ENCODE measurements around the gene XIRP2. TPM values are rescaled to one million over a fixed set of nuclear protein-coding genes. Genes with fewer than 3 reads are reported as not detected.

XIRP2 gene
- total and polyA plus RNA-seq, 2 of the 13 experiments (the other 11 are each of a cell fraction or from before 2014, with no cell fraction given): 0.04 to 0.05 TPM

DNA sequence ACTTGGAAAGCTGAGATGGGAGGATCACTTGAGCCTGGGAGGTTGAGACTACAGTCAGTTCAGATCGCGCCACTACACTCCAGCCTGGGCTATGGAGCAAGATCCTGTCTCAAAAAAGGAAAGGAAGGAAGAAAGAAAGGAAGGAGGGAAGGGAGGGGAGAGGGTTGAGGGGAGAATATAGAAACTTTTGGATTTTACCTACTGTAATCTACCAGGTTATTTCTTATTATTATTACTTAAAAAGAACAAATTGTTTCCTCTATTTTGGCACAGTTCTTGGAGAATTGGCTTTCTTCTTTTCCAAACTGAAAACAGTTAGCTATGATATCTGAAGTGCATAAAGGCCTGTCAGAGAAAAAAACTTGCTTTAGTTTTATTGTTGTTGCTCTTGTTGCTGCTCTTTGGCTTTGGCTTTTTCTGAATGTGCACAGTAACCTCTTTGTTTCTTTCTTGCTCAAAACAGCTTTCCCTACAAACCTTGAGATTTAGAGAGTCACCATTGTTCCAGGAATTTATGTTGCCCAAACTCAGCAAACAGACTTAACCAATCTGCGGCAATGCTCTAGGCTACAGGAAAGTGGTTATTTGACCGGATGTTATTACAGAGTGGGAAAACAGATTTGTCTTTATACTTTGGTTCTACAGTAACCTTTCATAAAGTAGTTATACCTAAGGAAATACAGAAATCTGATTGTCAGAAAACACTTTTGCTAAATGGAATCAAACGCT, 214.9 kb downstream of the XIRP2 start (continued):
- TF ChIP-seq NFATC3 (CRISPR knock-in tag; IDR thresholded peaks at IDR 0.05): no peak
- peak; percentile 69; the same call in 1 of the 2 replicates for TF ChIP-seq ZNF12 (CRISPR knock-in tag; IDR thresholded peaks at IDR 0.05)
- TF ChIP-seq HNRNPH1 (optimal IDR thresholded peaks at IDR 0.05; ENCODE audit: low read depth, low read length): no peak
- TF ChIP-seq, protein P1, sequence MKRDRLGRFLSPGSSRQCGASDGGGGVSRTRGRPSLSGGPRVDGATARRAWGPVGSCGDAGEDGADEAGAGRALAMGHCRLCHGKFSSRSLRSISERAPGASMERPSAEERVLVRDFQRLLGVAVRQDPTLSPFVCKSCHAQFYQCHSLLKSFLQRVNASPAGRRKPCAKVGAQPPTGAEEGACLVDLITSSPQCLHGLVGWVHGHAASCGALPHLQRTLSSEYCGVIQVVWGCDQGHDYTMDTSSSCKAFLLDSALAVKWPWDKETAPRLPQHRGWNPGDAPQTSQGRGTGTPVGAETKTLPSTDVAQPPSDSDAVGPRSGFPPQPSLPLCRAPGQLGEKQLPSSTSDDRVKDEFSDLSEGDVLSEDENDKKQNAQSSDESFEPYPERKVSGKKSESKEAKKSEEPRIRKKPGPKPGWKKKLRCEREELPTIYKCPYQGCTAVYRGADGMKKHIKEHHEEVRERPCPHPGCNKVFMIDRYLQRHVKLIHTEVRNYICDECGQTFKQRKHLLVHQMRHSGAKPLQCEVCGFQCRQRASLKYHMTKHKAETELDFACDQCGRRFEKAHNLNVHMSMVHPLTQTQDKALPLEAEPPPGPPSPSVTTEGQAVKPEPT (CRISPR knock-in tag; IDR thresholded peaks at IDR 0.05; ENCODE audit: low read depth): no peak
- no peak for TF ChIP-seq ZNF451 (CRISPR knock-in tag; IDR thresholded peaks at IDR 0.05)
- TF ChIP-seq, protein P2, sequence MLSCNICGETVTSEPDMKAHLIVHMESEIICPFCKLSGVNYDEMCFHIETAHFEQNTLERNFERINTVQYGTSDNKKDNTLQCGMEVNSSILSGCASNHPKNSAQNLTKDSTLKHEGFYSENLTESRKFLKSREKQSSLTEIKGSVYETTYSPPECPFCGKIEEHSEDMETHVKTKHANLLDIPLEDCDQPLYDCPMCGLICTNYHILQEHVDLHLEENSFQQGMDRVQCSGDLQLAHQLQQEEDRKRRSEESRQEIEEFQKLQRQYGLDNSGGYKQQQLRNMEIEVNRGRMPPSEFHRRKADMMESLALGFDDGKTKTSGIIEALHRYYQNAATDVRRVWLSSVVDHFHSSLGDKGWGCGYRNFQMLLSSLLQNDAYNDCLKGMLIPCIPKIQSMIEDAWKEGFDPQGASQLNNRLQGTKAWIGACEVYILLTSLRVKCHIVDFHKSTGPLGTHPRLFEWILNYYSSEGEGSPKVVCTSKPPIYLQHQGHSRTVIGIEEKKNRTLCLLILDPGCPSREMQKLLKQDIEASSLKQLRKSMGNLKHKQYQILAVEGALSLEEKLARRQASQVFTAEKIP (CRISPR knock-in tag; IDR thresholded peaks at IDR 0.05; ENCODE audit: borderline replicate concordance): no peak
- TF ChIP-seq REXO4 (CRISPR knock-in tag; IDR thresholded peaks at IDR 0.05; ENCODE audit: borderline replicate concordance): no peak
- no peak for TF ChIP-seq ZNF619 (CRISPR knock-in tag; IDR thresholded peaks at IDR 0.05)
- TF ChIP-seq, protein P3, sequence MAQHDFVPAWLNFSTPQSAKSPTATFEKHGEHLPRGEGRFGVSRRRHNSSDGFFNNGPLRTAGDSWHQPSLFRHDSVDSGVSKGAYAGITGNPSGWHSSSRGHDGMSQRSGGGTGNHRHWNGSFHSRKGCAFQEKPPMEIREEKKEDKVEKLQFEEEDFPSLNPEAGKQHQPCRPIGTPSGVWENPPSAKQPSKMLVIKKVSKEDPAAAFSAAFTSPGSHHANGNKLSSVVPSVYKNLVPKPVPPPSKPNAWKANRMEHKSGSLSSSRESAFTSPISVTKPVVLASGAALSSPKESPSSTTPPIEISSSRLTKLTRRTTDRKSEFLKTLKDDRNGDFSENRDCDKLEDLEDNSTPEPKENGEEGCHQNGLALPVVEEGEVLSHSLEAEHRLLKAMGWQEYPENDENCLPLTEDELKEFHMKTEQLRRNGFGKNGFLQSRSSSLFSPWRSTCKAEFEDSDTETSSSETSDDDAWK (CRISPR knock-in tag; IDR thresholded peaks at IDR 0.05): no peak
- TF ChIP-seq ZNF598 (CRISPR knock-in tag; IDR thresholded peaks at IDR 0.05; ENCODE audit: borderline replicate concordance): no peak
- TF ChIP-seq TOPORS (CRISPR knock-in tag; IDR thresholded peaks at IDR 0.05): no peak
- TF ChIP-seq, protein P4, sequence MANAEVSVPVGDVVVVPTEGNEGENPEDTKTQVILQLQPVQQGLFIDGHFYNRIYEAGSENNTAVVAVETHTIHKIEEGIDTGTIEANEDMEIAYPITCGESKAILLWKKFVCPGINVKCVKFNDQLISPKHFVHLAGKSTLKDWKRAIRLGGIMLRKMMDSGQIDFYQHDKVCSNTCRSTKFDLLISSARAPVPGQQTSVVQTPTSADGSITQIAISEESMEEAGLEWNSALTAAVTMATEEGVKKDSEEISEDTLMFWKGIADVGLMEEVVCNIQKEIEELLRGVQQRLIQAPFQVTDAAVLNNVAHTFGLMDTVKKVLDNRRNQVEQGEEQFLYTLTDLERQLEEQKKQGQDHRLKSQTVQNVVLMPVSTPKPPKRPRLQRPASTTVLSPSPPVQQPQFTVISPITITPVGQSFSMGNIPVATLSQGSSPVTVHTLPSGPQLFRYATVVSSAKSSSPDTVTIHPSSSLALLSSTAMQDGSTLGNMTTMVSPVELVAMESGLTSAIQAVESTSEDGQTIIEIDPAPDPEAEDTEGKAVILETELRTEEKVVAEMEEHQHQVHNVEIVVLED (CRISPR knock-in tag; IDR thresholded peaks at IDR 0.05; ENCODE audit: borderline replicate concordance): 0 out of 2 replicates have a peak, but pooled peaks have one; percentile 16
- TF ChIP-seq, protein P5, sequence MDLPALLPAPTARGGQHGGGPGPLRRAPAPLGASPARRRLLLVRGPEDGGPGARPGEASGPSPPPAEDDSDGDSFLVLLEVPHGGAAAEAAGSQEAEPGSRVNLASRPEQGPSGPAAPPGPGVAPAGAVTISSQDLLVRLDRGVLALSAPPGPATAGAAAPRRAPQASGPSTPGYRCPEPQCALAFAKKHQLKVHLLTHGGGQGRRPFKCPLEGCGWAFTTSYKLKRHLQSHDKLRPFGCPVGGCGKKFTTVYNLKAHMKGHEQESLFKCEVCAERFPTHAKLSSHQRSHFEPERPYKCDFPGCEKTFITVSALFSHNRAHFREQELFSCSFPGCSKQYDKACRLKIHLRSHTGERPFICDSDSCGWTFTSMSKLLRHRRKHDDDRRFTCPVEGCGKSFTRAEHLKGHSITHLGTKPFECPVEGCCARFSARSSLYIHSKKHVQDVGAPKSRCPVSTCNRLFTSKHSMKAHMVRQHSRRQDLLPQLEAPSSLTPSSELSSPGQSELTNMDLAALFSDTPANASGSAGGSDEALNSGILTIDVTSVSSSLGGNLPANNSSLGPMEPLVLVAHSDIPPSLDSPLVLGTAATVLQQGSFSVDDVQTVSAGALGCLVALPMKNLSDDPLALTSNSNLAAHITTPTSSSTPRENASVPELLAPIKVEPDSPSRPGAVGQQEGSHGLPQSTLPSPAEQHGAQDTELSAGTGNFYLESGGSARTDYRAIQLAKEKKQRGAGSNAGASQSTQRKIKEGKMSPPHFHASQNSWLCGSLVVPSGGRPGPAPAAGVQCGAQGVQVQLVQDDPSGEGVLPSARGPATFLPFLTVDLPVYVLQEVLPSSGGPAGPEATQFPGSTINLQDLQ (CRISPR knock-in tag; IDR thresholded peaks at IDR 0.05): no peak
- TF ChIP-seq, protein P6, sequence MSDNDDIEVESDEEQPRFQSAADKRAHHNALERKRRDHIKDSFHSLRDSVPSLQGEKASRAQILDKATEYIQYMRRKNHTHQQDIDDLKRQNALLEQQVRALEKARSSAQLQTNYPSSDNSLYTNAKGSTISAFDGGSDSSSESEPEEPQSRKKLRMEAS (IDR thresholded peaks at IDR 0.05): no peak
- no peak for TF ChIP-seq ZFP36 (IDR thresholded peaks at IDR 0.05; ENCODE audit: borderline replicate concordance, low read depth, low read length, partially characterized antibody)
- no peak for TF ChIP-seq NR3C1 (CRISPR knock-in tag; IDR thresholded peaks at IDR 0.05)
- TF ChIP-seq ZNF17 (CRISPR knock-in tag; IDR thresholded peaks at IDR 0.05): no peak
- TF ChIP-seq JUND (CRISPR knock-in tag; IDR thresholded peaks at IDR 0.05): no peak
- TF ChIP-seq ZNF383 (CRISPR knock-in tag; IDR thresholded peaks at IDR 0.05; ENCODE audit: borderline replicate concordance): no peak
- peak; percentile 86 for TF ChIP-seq FOSL2 (CRISPR knock-in tag; IDR thresholded peaks at IDR 0.05)
